Gastroesophageal sphincter (tissue), 3 donors: ENCODE data around the gene REELD1.

Experiments used
- CTCF ChIP-seq, 4 experiments: fragments of 200-600 bp in 2 of 4; fragments of 450-650 bp in 2 of 4; sonication (generic) in 1 of 4; IDR thresholded peaks; one replicate each; pipeline ENCODE4 v1.5.1; 2017 to 2019; ENCODE audit warnings: antibody characterized with exemption in 4 of 4, mild to moderate bottlenecking in 2 of 4, moderate library complexity in 2 of 4
- POLR2A ChIP-seq, 2 donors: fragments of 450-650 bp; IDR thresholded peaks; one replicate each; pipeline ENCODE4 v1.6.1; 2017; ENCODE audit warnings: antibody characterized with exemption in 2 of 2, mild to moderate bottlenecking in 2 of 2, moderate library complexity in 1 of 2
- POLR2AphosphoS5 ChIP-seq: sonication (generic); formaldehyde crosslinking; IDR thresholded peaks from one replicate; pipeline ENCODE4 v1.6.1; 2017; ENCODE audit warnings: antibody characterized with exemption

- TF ChIP-seq CTCF (IDR thresholded peaks at IDR 0.05) (no peak), POLR2A (IDR thresholded peaks at IDR 0.05) (no peak), POLR2AphosphoS5 (no peak)
These were observed 29.5 kb downstream of the REELD1 start for GRCh38 chr4:146243883-146244277.
